Mononuclear cell (primary cell): ENCODE data around the gene SMCO1. TPM values are rescaled to one million over a fixed set of nuclear protein-coding genes. Genes with fewer than 3 reads are reported as not detected.
"Not testable (repeated sequence)": the region's sequence is repeated elsewhere in the genome, so short reads cannot be mapped to it uniquely, and the experiment has no call there.

Experiments used
- H3K27me3 ChIP-seq: 2 replicates; pipeline ENCODE4 v1.6.0; 2011; ENCODE audit warnings: low read length, control low read depth; ENCODE audit not compliant: insufficient read depth
- H3K4me1 ChIP-seq: 2 replicates; pipeline ENCODE4 v1.5.1; 2011; ENCODE audit warnings: mild to moderate bottlenecking, low read length, control low read depth; ENCODE audit not compliant: insufficient read depth
- H3K4me3 ChIP-seq: 2 replicates; pipeline ENCODE4 v1.5.1; 2011; ENCODE audit warnings: mild to moderate bottlenecking, low read length, moderate library complexity
- H3K9me3 ChIP-seq: 2 replicates; pipeline ENCODE4 v1.5.1; 2011; ENCODE audit warnings: low read depth, mild to moderate bottlenecking, control low read depth, low read length
- total RNA-seq: library from RNA; depleted of rRNA; stranded (reverse); fragments of >200 nt; gene quantifications from one replicate; pipeline ENCODE4 v1.2.3, GENCODE V29; 2012

The SMCO1 gene
- not detected for total RNA-seq

- no peaks in the 10 kb centered on the region for H3K4me1 ChIP-seq
These were observed at the start of gene SMCO1 for GRCh38 chr3:196514913-196515621. Gene SMCO1 (minus strand): TSS chr3:196515346. CDS start chr3:196515209, 137 bp downstream.

GRCh38 chr3:196563721-196564225 is 48.6 kb upstream of the SMCO1 start:
- H3K4me1 ChIP-seq = peaks cover 19% of the 10 kb centered on the region
- no peaks in the 10 kb centered on the region for H3K9me3 ChIP-seq
- no peaks in the 10 kb centered on the region for H3K27me3 ChIP-seq
- H3K4me3 ChIP-seq = no peak overlapping the region

More at GRCh38 chr3:196514913-196515621, at the start of gene SMCO1:
- H3K27me3 ChIP-seq = peaks cover 2% of the 10 kb centered on the region
- H3K9me3 ChIP-seq = peaks cover 23% of the 10 kb centered on the region
- H3K4me3 ChIP-seq = no peak within 1 kb of the TSS

GRCh38 chr3:196559826-196560225 is 44.7 kb upstream of the SMCO1 start:
- no peaks in the 10 kb centered on the region for H3K27me3 ChIP-seq
- H3K4me3 ChIP-seq = no peak overlapping the region
- no peaks in the 10 kb centered on the region for H3K9me3 ChIP-seq
- H3K4me1 ChIP-seq = peaks cover 13% of the 10 kb centered on the region

- Histone ChIP-seq H3K9me3 (no peaks in the 10 kb centered on the region), H3K4me3 (no peak overlapping the region), H3K27me3 (no peaks in the 10 kb centered on the region), H3K4me1 (peaks cover 18% of the 10 kb centered on the region)
These were observed 43.3 kb upstream of the SMCO1 start for GRCh38 chr3:196558476-196558875.

GRCh38 chr3:196557236-196557635 is 42.1 kb upstream of the SMCO1 start:
- Histone ChIP-seq H3K9me3 (no peaks in the 10 kb centered on the region), H3K4me1 (peaks cover 19% of the 10 kb centered on the region), H3K4me3 (no peak overlapping the region), H3K27me3 (no peaks in the 10 kb centered on the region)

GRCh38 chr3:196555295-196555694 is 40.1 kb upstream of the SMCO1 start:
- H3K9me3 ChIP-seq = no peaks in the 10 kb centered on the region
- H3K4me3 ChIP-seq = no peak overlapping the region
- H3K4me1 ChIP-seq = peaks cover 19% of the 10 kb centered on the region
- H3K27me3 ChIP-seq = no peaks in the 10 kb centered on the region

- H3K27me3 ChIP-seq = no peaks in the 10 kb centered on the region
- peaks cover 19% of the 10 kb centered on the region for H3K4me1 ChIP-seq
- no peak overlapping the region for H3K4me3 ChIP-seq
- no peaks in the 10 kb centered on the region for H3K9me3 ChIP-seq
These were observed 39.1 kb upstream of the SMCO1 start for GRCh38 chr3:196554205-196554604.

- Histone ChIP-seq H3K27me3 (no peaks in the 10 kb centered on the region), H3K9me3 (no peaks in the 10 kb centered on the region), H3K4me3 (no peak overlapping the region), H3K4me1 (peaks cover 19% of the 10 kb centered on the region)
These were observed 38.4 kb upstream of the SMCO1 start for GRCh38 chr3:196553551-196553950.

- Histone ChIP-seq H3K4me3 (no peak overlapping the region), H3K9me3 (no peaks in the 10 kb centered on the region)
These were observed 37.1 kb upstream of the SMCO1 start for GRCh38 chr3:196552253-196552652.

GRCh38 chr3:196550172-196550571 is 35.0 kb upstream of the SMCO1 start:
- H3K27me3 ChIP-seq, H3K9me3 ChIP-seq, H3K4me3 ChIP-seq: not testable (repeated sequence)
- peaks cover 18% of the 10 kb centered on the region for H3K4me1 ChIP-seq

More at GRCh38 chr3:196552253-196552652, 37.1 kb upstream of the SMCO1 start:
- Histone ChIP-seq H3K4me1 (peaks cover 19% of the 10 kb centered on the region), H3K27me3 (no peaks in the 10 kb centered on the region)

- H3K4me3 ChIP-seq, H3K4me1 ChIP-seq: not testable (repeated sequence)
These were observed 34.2 kb upstream of the SMCO1 start for GRCh38 chr3:196549312-196549711.

GRCh38 chr3:196547067-196547466 is 31.9 kb upstream of the SMCO1 start:
- Histone ChIP-seq H3K27me3 (no peaks in the 10 kb centered on the region), H3K4me3 (no peak overlapping the region), H3K9me3 (no peaks in the 10 kb centered on the region), H3K4me1 (no peaks in the 10 kb centered on the region)

More at GRCh38 chr3:196549312-196549711, 34.2 kb upstream of the SMCO1 start:
- not testable (repeated sequence) for H3K9me3 ChIP-seq, H3K27me3 ChIP-seq

- H3K4me1 ChIP-seq = no peaks in the 10 kb centered on the region
- no peaks in the 10 kb centered on the region for H3K27me3 ChIP-seq
- H3K9me3 ChIP-seq = no peaks in the 10 kb centered on the region
- no peak overlapping the region for H3K4me3 ChIP-seq
These were observed 31.4 kb upstream of the SMCO1 start for GRCh38 chr3:196546537-196546936.

- no peaks in the 10 kb centered on the region for H3K9me3 ChIP-seq
- H3K4me3 ChIP-seq = no peak overlapping the region
- no peaks in the 10 kb centered on the region for H3K4me1 ChIP-seq
- H3K27me3 ChIP-seq = no peaks in the 10 kb centered on the region
These were observed 29.4 kb upstream of the SMCO1 start for GRCh38 chr3:196544491-196544992.

GRCh38 chr3:196541684-196542445 is 26.7 kb upstream of the SMCO1 start:
- Histone ChIP-seq H3K4me3 (no peak overlapping the region), H3K9me3 (no peaks in the 10 kb centered on the region), H3K4me1 (no peaks in the 10 kb centered on the region), H3K27me3 (no peaks in the 10 kb centered on the region)
